Measurements from ENCODE around the gene KIF4A.

KIF4A gene

GRCh38 chrX:70434352-70434866, 144.5 kb downstream of the KIF4A start:
- TF ChIP-seq, protein P1, sequence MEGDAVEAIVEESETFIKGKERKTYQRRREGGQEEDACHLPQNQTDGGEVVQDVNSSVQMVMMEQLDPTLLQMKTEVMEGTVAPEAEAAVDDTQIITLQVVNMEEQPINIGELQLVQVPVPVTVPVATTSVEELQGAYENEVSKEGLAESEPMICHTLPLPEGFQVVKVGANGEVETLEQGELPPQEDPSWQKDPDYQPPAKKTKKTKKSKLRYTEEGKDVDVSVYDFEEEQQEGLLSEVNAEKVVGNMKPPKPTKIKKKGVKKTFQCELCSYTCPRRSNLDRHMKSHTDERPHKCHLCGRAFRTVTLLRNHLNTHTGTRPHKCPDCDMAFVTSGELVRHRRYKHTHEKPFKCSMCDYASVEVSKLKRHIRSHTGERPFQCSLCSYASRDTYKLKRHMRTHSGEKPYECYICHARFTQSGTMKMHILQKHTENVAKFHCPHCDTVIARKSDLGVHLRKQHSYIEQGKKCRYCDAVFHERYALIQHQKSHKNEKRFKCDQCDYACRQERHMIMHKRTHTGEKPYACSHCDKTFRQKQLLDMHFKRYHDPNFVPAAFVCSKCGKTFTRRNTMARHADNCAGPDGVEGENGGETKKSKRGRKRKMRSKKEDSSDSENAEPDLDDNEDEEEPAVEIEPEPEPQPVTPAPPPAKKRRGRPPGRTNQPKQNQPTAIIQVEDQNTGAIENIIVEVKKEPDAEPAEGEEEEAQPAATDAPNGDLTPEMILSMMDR (IDR thresholded peaks at IDR 0.05; ENCODE audit: low read length, missing control alignments), result no peak
- H3K4me3 ChIP-seq (replicated peaks; ENCODE audit: low read depth, low read length), result peak overlapping the region; percentile 77
- peak; percentile 73 for DNase-seq (ENCODE audit: low read depth)

- DNase-seq (ENCODE audit: low read depth), result peak; percentile 26
- H3K4me3 ChIP-seq (replicated peaks; ENCODE audit: low read depth, low read length), result peak overlapping the region; percentile 77
- TF ChIP-seq, protein P1 (IDR thresholded peaks at IDR 0.05; ENCODE audit: low read length, missing control alignments), result no peak
Measured at GRCh38 chrX:70434914-70435586, 145.1 kb downstream of the KIF4A start.

GRCh38 chrX:70436343-70436742, 146.4 kb downstream of the KIF4A start:
- DNase-seq (ENCODE audit: low read depth), result no peak

GRCh38 chrX:70437011-70437410, 147.1 kb downstream of the KIF4A start:
- H3K4me3 ChIP-seq (replicated peaks; ENCODE audit: low read depth, low read length), result no peak overlapping the region
- peak; percentile 49 for DNase-seq (ENCODE audit: low read depth)
- TF ChIP-seq, protein P1 (IDR thresholded peaks at IDR 0.05; ENCODE audit: low read length, missing control alignments), result no peak

More at GRCh38 chrX:70436343-70436742, 146.4 kb downstream of the KIF4A start:
- H3K4me3 ChIP-seq (replicated peaks; ENCODE audit: low read depth, low read length), result no peak overlapping the region
- TF ChIP-seq, protein P1 (IDR thresholded peaks at IDR 0.05; ENCODE audit: low read length, missing control alignments), result no peak

- TF ChIP-seq, protein P1 (IDR thresholded peaks at IDR 0.05; ENCODE audit: low read length, missing control alignments), result no peak
- DNase-seq (ENCODE audit: low read depth), result peak; percentile 15
Measured at GRCh38 chrX:70437921-70438665, 148.2 kb downstream of the KIF4A start.

GRCh38 chrX:70439016-70439415, 149.1 kb downstream of the KIF4A start:
- DNase-seq (ENCODE audit: low read depth), result peak; percentile 15
- TF ChIP-seq, protein P1 (IDR thresholded peaks at IDR 0.05; ENCODE audit: low read length, missing control alignments), result no peak
- H3K4me3 ChIP-seq (replicated peaks; ENCODE audit: low read depth, low read length), result no peak overlapping the region

More at GRCh38 chrX:70437921-70438665, 148.2 kb downstream of the KIF4A start:
- no peak overlapping the region for H3K4me3 ChIP-seq (replicated peaks; ENCODE audit: low read depth, low read length)
